SU-DHL-6 (cell line): Measurements from ENCODE around the gene PLA1A.

Source experiments
- H2AFZ ChIP-seq: fragments of 200-600 bp; sonication (generic); 2 replicates; pipeline ENCODE4 v1.6.1; 2014; ENCODE audit warnings: low read depth, mild to moderate bottlenecking, moderate library complexity, mixed read lengths, antibody characterized with exemption, low read length; ENCODE audit not compliant: severe bottlenecking
- H3F3A ChIP-seq: fragments of 200-600 bp; shearing (Covaris generic); 2 replicates; pipeline ENCODE4 v1.6.0; 2016; ENCODE audit warnings: antibody characterized with exemption, mild to moderate bottlenecking; ENCODE audit not compliant: insufficient read depth
- H3K27ac ChIP-seq: fragments of 200-600 bp; sonication (generic); 2 replicates; pipeline ENCODE4 v1.5.1; 2016; ENCODE audit warnings: low read depth, mild to moderate bottlenecking, low read length, moderate library complexity, mixed read lengths
- H3K27me3 ChIP-seq: fragments of 200-600 bp; sonication (generic), shearing (Covaris generic); 2 replicates; pipeline ENCODE4 v1.6.0; 2014; ENCODE audit warnings: mild to moderate bottlenecking, low read length
- H3K36me3 ChIP-seq: fragments of 200-600 bp; sonication (generic); 2 replicates; pipeline ENCODE4 v1.6.1; 2014; ENCODE audit warnings: mild to moderate bottlenecking, low read length, mixed read lengths
- H3K4me2 ChIP-seq: fragments of 300-600, 200-600 bp; shearing (Covaris generic), sonication (generic); 2 replicates; pipeline ENCODE4 v1.6.0; 2014; ENCODE audit warnings: low read length, low read depth, mild to moderate bottlenecking; ENCODE audit not compliant: poor library complexity, severe bottlenecking
- H3K4me3 ChIP-seq: fragments of 200-600 bp; sonication (generic); 2 replicates; pipeline ENCODE4 v1.5.1; 2014; ENCODE audit warnings: antibody characterized with exemption, low read length, mild to moderate bottlenecking, mixed read lengths; ENCODE audit not compliant: insufficient read depth, poor library complexity, severe bottlenecking
- H3K79me2 ChIP-seq: fragments of 200-600 bp; sonication (generic); 2 replicates; pipeline ENCODE4 v1.6.1; 2014; ENCODE audit warnings: mild to moderate bottlenecking, low read length, moderate library complexity; ENCODE audit not compliant: insufficient read depth
- H3K9ac ChIP-seq: fragments of 200-600 bp; sonication (generic); 2 replicates; pipeline ENCODE4 v1.7.0; 2014; ENCODE audit warnings: mild to moderate bottlenecking, low read length
- H3K9me2 ChIP-seq: fragments of 200-600 bp; sonication (generic); replicated peaks from 2 replicates; pipeline ENCODE4 v1.6.1; 2014; ENCODE audit warnings: low read length; ENCODE audit not compliant: insufficient read depth
- H3K9me3 ChIP-seq: fragments of 200-600 bp; sonication (generic); 2 replicates; pipeline ENCODE4 v1.6.1; 2014; ENCODE audit warnings: low read length, mixed read lengths; ENCODE audit not compliant: insufficient read depth
- H4K20me1 ChIP-seq: fragments of 200-600 bp; sonication (generic); 2 replicates; pipeline ENCODE4 v1.6.1; 2014; ENCODE audit warnings: low read depth, mild to moderate bottlenecking, antibody characterized with exemption, low read length, moderate library complexity, mixed read lengths
- EZH2phosphoT487 ChIP-seq: fragments of 200-600 bp; sonication (generic), shearing (Covaris generic); conservative IDR thresholded peaks from 2 replicates; pipeline ENCODE4 v1.6.1; 2018; ENCODE audit warnings: mild to moderate bottlenecking, antibody characterized with exemption, low read length, moderate library complexity, mixed read lengths
- TF ChIP-seq, protein P1 (sequence below): fragments of 200-600 bp; sonication (generic); IDR thresholded peaks from one replicate; pipeline ENCODE4 v1.5.1; 2017; ENCODE audit warnings: antibody characterized with exemption, mild to moderate bottlenecking, low read length, moderate library complexity; ENCODE audit not compliant: insufficient read depth, poor library complexity, severe bottlenecking

The PLA1A gene

DNA sequence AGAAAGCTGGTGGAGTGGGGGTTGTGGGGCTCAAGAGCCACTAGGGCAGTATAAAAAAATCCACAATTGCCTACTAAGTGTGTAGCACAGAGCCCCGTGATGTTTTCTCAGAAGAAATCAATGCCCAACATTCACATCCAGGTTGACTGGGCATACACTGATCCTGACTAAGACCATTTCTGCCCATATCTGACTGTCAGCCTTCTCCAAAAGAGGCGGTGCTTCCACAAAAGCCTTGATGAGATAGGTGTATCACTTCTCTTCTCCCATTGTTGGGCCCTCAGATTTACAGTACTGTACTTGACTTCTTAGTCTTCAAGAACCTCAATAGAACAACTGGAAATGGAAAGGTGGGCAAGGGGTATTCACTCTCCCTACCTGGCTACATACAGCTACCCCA, 61.3 kb downstream of the PLA1A start:
- H3K27me3 ChIP-seq, result no peaks in the 10 kb centered on the region
- no peak for TF ChIP-seq EZH2phosphoT487
- TF ChIP-seq, protein P1, sequence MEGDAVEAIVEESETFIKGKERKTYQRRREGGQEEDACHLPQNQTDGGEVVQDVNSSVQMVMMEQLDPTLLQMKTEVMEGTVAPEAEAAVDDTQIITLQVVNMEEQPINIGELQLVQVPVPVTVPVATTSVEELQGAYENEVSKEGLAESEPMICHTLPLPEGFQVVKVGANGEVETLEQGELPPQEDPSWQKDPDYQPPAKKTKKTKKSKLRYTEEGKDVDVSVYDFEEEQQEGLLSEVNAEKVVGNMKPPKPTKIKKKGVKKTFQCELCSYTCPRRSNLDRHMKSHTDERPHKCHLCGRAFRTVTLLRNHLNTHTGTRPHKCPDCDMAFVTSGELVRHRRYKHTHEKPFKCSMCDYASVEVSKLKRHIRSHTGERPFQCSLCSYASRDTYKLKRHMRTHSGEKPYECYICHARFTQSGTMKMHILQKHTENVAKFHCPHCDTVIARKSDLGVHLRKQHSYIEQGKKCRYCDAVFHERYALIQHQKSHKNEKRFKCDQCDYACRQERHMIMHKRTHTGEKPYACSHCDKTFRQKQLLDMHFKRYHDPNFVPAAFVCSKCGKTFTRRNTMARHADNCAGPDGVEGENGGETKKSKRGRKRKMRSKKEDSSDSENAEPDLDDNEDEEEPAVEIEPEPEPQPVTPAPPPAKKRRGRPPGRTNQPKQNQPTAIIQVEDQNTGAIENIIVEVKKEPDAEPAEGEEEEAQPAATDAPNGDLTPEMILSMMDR, result no peak
- no peaks in the 10 kb centered on the region for H4K20me1 ChIP-seq
- no peak overlapping the region for H3K4me2 ChIP-seq
- no peak overlapping the region for H2AFZ ChIP-seq
- H3K27ac ChIP-seq, result no peak overlapping the region
- no peak overlapping the region for H3K4me3 ChIP-seq
- H3K9ac ChIP-seq, result no peak overlapping the region
- no peaks in the 10 kb centered on the region for H3K36me3 ChIP-seq
- H3F3A ChIP-seq, result no peaks in the 10 kb centered on the region
- H3K9me3 ChIP-seq, result no peaks in the 10 kb centered on the region
- no peaks in the 10 kb centered on the region for H3K79me2 ChIP-seq
- no peaks in the 10 kb centered on the region for H3K9me2 ChIP-seq

DNA sequence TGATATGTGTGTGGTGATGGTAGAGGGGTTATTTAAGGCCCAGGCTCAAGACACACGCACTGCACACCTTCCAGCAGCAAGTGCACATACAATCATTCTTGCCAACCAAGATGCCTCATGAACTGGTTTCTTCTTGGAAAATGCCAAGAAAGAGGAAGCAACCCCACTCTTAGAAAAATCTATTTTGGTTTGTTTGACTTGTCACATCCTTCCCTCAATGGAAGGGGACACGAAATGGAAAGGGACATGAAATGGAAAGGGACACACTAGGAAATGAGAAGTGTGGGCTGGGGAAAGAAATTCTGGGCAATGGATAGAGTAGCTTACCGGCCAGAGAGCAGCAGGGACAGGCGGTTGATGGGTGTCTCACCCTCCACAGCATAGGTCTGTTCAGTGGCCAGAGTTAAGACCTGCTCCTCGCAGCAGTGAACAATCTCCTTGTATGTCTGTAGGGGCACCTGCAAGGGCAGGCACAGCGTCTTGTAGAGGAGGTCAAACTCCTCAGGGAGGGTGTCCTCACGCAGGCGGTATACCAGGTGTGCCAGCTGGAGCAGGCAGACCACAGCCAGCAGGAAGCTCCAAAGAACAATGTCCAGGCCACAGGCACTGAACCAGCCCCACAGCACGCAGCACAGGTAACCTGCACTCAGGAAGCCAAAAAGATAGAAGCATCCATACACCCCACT, 62.1 kb downstream of the PLA1A start:
- Histone ChIP-seq H3K9me2 (no peaks in the 10 kb centered on the region), H3K4me2 (no peak overlapping the region), H3K9ac (no peak overlapping the region), H3K36me3 (no peaks in the 10 kb centered on the region), H3K27me3 (no peaks in the 10 kb centered on the region), H3K79me2 (no peaks in the 10 kb centered on the region), H3F3A (no peaks in the 10 kb centered on the region), H2AFZ (no peak overlapping the region), H3K27ac (no peak overlapping the region), H3K4me3 (no peak overlapping the region), H3K9me3 (no peaks in the 10 kb centered on the region), H4K20me1 (no peaks in the 10 kb centered on the region)
- TF ChIP-seq, protein P1, result no peak
- no peak for TF ChIP-seq EZH2phosphoT487

DNA sequence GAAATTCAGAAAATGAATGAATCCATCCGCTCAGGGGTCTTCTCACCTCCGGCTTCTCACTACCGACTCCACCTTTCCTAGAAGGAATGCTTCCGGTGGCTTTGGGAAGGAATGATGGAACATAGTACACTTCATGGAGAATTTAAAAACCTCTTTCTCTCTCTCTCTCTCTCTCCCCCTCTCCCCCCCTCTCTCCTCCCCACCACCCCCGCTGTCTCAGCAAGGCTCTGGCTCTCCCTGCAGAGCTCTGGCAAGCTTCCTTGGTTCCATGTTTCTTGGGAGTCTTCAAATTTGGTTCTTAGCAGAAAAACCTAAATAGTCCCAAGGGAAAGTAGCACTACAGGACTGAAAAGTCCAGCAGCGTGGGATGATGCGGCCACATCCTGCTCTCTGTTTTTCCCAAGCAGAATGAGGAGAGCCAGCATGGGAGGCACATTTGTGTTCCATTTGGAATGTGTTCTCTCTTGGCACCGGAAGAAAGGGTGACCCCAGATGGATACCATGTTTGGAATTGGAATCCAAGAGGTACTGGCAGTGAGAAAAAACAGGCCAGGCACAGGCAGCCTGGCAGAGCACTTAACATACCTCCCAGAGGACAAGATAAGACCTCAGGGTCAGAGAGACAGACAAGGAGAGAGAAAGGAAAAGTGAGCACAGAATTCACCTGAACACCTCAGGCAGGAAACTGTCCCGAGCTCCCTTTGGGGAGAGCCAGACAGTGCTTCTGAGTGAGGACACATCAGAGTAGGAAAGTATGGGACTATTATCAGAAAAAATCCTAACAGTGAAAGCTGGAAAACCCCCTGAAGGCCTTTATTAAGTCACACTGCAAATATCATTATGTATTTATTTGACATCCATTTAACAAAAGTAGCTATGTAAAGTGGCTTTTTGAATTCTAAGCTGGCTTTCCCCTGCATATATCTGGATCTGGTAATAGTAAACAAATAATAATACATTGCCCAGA, 63.1 kb downstream of the PLA1A start, which contains the start of gene POPDC2:
Gene POPDC2 (minus strand): TSS at position 116 of the 967 bp plus-strand sequence. CDS start 166 bp downstream, outside the sequence.
- Histone ChIP-seq H3K36me3 (no peaks in the 10 kb centered on the region), H4K20me1 (no peaks in the 10 kb centered on the region), H3K27me3 (no peaks in the 10 kb centered on the region), H2AFZ (no peak within 1 kb of the TSS), H3K4me3 (no peak within 1 kb of the TSS), H3K9me3 (no peaks in the 10 kb centered on the region), H3F3A (no peaks in the 10 kb centered on the region), H3K4me2 (no peak within 1 kb of the TSS), H3K27ac (no peak within 1 kb of the TSS), H3K9ac (no peak within 1 kb of the TSS), H3K9me2 (no peaks in the 10 kb centered on the region), H3K79me2 (no peaks in the 10 kb centered on the region)
- TF ChIP-seq, protein P1, result no peak
- TF ChIP-seq EZH2phosphoT487, result no peak
